Measurements from ENCODE around the gene TEX50.

The TEX50 gene

GRCh38 chr1:173648880-173649605 is 13.9 kb downstream of the TEX50 start:
- H3K79me2 ChIP-seq (ENCODE audit: insufficient read depth, low read length) = no peaks in the 10 kb centered on the region
- H3K4me3 ChIP-seq (ENCODE audit: low read depth in 1 of 2, low read length in 2 of 2) = no peak overlapping the region
- no peak overlapping the region for H2AFZ ChIP-seq (ENCODE audit: low read depth, low read length)
- H3K27me3 ChIP-seq (ENCODE audit: insufficient read depth, low read length, poor library complexity) = no peaks in the 10 kb centered on the region
- TF ChIP-seq, protein P1, sequence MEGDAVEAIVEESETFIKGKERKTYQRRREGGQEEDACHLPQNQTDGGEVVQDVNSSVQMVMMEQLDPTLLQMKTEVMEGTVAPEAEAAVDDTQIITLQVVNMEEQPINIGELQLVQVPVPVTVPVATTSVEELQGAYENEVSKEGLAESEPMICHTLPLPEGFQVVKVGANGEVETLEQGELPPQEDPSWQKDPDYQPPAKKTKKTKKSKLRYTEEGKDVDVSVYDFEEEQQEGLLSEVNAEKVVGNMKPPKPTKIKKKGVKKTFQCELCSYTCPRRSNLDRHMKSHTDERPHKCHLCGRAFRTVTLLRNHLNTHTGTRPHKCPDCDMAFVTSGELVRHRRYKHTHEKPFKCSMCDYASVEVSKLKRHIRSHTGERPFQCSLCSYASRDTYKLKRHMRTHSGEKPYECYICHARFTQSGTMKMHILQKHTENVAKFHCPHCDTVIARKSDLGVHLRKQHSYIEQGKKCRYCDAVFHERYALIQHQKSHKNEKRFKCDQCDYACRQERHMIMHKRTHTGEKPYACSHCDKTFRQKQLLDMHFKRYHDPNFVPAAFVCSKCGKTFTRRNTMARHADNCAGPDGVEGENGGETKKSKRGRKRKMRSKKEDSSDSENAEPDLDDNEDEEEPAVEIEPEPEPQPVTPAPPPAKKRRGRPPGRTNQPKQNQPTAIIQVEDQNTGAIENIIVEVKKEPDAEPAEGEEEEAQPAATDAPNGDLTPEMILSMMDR (IDR thresholded peaks at IDR 0.05; ENCODE audit: borderline replicate concordance, extremely low read depth, low read length, poor library complexity, severe bottlenecking) = no peak
- no peak for TF ChIP-seq EZH2 (IDR thresholded peaks at IDR 0.05; ENCODE audit: borderline replicate concordance, low read depth, low read length, severe bottlenecking)
- H3K9ac ChIP-seq (ENCODE audit: low read depth, low read length) = no peak overlapping the region
- H3K9me3 ChIP-seq (ENCODE audit: insufficient read depth, low read length, severe bottlenecking) = no peaks in the 10 kb centered on the region
- ATAC-seq (ENCODE audit: insufficient read depth, low read depth) = no peak
- H3K4me2 ChIP-seq (ENCODE audit: insufficient read depth, low read length) = no peak overlapping the region
- H3K4me1 ChIP-seq (ENCODE audit: insufficient read depth, low read length) = no peaks in the 10 kb centered on the region
- DNase-seq = no peak
- H3K27ac ChIP-seq (ENCODE audit: low read length) = no peak overlapping the region
- H3K36me3 ChIP-seq (ENCODE audit: insufficient read depth, low read length) = no peaks in the 10 kb centered on the region
- H4K20me1 ChIP-seq (ENCODE audit: insufficient read depth, low read length) = no peaks in the 10 kb centered on the region

DNA sequence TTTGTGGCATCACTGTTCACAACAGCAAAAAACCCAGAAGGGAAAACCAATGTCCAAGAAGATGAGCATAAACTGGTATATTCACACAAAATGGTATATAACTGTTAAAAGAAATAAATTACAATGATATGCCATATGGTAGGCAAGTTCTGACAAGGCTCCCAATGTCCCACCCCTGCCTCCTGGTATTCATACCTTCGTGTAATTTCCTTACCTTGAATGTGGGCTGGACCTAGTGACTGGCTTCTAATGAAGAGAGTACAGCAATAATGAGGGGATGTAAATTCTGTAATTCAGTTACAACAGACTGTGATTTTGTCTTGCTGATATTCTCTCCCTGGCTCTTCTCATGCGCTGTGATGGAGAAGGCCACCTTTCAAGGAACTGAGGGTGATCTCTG is 25.2 kb downstream of the TEX50 start:
- Histone ChIP-seq H3K9ac (ENCODE audit: low read depth, low read length) (no peak overlapping the region), H3K27me3 (ENCODE audit: insufficient read depth, low read length, poor library complexity) (no peaks in the 10 kb centered on the region), H3K4me1 (ENCODE audit: insufficient read depth, low read length) (no peaks in the 10 kb centered on the region), H3K79me2 (ENCODE audit: insufficient read depth, low read length) (no peaks in the 10 kb centered on the region), H3K27ac (ENCODE audit: low read length) (no peak overlapping the region), H3K4me3 (ENCODE audit: low read depth in 1 of 2, low read length in 2 of 2) (no peak overlapping the region), H3K36me3 (ENCODE audit: insufficient read depth, low read length) (no peaks in the 10 kb centered on the region), H3K9me3 (ENCODE audit: insufficient read depth, low read length, severe bottlenecking) (peaks cover 9% of the 10 kb centered on the region), H3K4me2 (ENCODE audit: insufficient read depth, low read length) (no peak overlapping the region), H2AFZ (ENCODE audit: low read depth, low read length) (no peak overlapping the region), H4K20me1 (ENCODE audit: insufficient read depth, low read length) (no peaks in the 10 kb centered on the region)
- no peak for ATAC-seq (ENCODE audit: insufficient read depth, low read depth)
- no peak for DNase-seq
- TF ChIP-seq, protein P1 (IDR thresholded peaks at IDR 0.05; ENCODE audit: borderline replicate concordance, extremely low read depth, low read length, poor library complexity, severe bottlenecking) = no peak
- TF ChIP-seq EZH2 (IDR thresholded peaks at IDR 0.05; ENCODE audit: borderline replicate concordance, low read depth, low read length, severe bottlenecking) = no peak

GRCh38 chr1:173661271-173661670 is 26.1 kb downstream of the TEX50 start:
- no peak for DNase-seq
- H3K36me3 ChIP-seq (ENCODE audit: insufficient read depth, low read length) = no peaks in the 10 kb centered on the region
- no peak overlapping the region for H2AFZ ChIP-seq (ENCODE audit: low read depth, low read length)
- no peak overlapping the region for H3K4me3 ChIP-seq (ENCODE audit: low read depth in 1 of 2, low read length in 2 of 2)
- no peak overlapping the region for H3K27ac ChIP-seq (ENCODE audit: low read length)
- no peaks in the 10 kb centered on the region for H3K27me3 ChIP-seq (ENCODE audit: insufficient read depth, low read length, poor library complexity)
- no peaks in the 10 kb centered on the region for H3K4me1 ChIP-seq (ENCODE audit: insufficient read depth, low read length)
- H3K79me2 ChIP-seq (ENCODE audit: insufficient read depth, low read length) = no peaks in the 10 kb centered on the region
- no peak for TF ChIP-seq EZH2 (IDR thresholded peaks at IDR 0.05; ENCODE audit: borderline replicate concordance, low read depth, low read length, severe bottlenecking)
- no peaks in the 10 kb centered on the region for H4K20me1 ChIP-seq (ENCODE audit: insufficient read depth, low read length)
- no peak overlapping the region for H3K4me2 ChIP-seq (ENCODE audit: insufficient read depth, low read length)
- no peak overlapping the region for H3K9ac ChIP-seq (ENCODE audit: low read depth, low read length)
- ATAC-seq (ENCODE audit: insufficient read depth, low read depth) = no peak
- peaks cover 2% of the 10 kb centered on the region for H3K9me3 ChIP-seq (ENCODE audit: insufficient read depth, low read length, severe bottlenecking)

DNA sequence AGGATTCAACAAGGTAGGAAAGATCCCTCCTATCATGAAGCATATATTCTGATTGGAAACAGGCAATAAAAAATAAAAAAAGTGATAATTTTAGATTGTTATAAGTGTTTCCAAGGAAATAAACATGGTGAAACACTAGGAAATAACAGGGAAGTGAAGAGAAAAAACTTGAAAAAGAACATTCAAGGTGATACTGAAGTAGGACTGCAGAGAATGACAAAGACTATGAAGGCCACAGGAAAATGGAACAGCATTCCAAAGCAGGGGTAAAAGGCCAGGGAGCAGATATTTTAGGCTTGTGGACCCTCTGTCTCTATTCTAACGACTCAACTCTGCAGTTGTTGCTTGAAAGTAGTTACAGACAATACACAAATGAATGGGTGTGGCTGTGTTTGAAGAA is 26.6 kb downstream of the TEX50 start:
- H3K27ac ChIP-seq (ENCODE audit: low read length) = no peak overlapping the region
- H3K4me1 ChIP-seq (ENCODE audit: insufficient read depth, low read length) = no peaks in the 10 kb centered on the region
- H3K79me2 ChIP-seq (ENCODE audit: insufficient read depth, low read length) = no peaks in the 10 kb centered on the region
- H3K9ac ChIP-seq (ENCODE audit: low read depth, low read length) = no peak overlapping the region
- no peak overlapping the region for H3K4me2 ChIP-seq (ENCODE audit: insufficient read depth, low read length)
- DNase-seq (no peak), ATAC-seq (ENCODE audit: insufficient read depth, low read depth) (no peak)
- no peaks in the 10 kb centered on the region for H3K9me3 ChIP-seq (ENCODE audit: insufficient read depth, low read length, severe bottlenecking)
- H2AFZ ChIP-seq (ENCODE audit: low read depth, low read length) = no peak overlapping the region
- no peaks in the 10 kb centered on the region for H4K20me1 ChIP-seq (ENCODE audit: insufficient read depth, low read length)
- TF ChIP-seq, protein P1 (IDR thresholded peaks at IDR 0.05; ENCODE audit: borderline replicate concordance, extremely low read depth, low read length, poor library complexity, severe bottlenecking) = no peak
- TF ChIP-seq EZH2 (IDR thresholded peaks at IDR 0.05; ENCODE audit: borderline replicate concordance, low read depth, low read length, severe bottlenecking) = no peak
- no peaks in the 10 kb centered on the region for H3K36me3 ChIP-seq (ENCODE audit: insufficient read depth, low read length)
- H3K4me3 ChIP-seq (ENCODE audit: low read depth in 1 of 2, low read length in 2 of 2) = no peak overlapping the region
- no peaks in the 10 kb centered on the region for H3K27me3 ChIP-seq (ENCODE audit: insufficient read depth, low read length, poor library complexity)

Data from DND-41 (cell line).